HepG2 (cell line): Measurements from ENCODE around the gene TMC8. TPM values are rescaled to one million over a fixed set of nuclear protein-coding genes. Genes with fewer than 3 reads are reported as not detected.
A peak's percentile ranks its signal among the peaks of the same experiment; 100 is the strongest.

Experiments
- ATM ChIP-seq: fragments of 450-650 bp; IDR thresholded peaks from 2 replicates; pipeline ENCODE4 v1.7.1; 2017; ENCODE audit warnings: mild to moderate bottlenecking, borderline replicate concordance
- EHMT2 ChIP-seq: fragments of 200-600 bp; sonication (generic); IDR thresholded peaks from 2 replicates; pipeline ENCODE4 v1.7.0; 2017; ENCODE audit warnings: antibody characterized with exemption, low read depth, low read length, borderline replicate concordance
- ERF ChIP-seq: IDR thresholded peaks from 2 replicates; pipeline ENCODE4 v1.6.1; 2018; ENCODE audit warnings: missing biosample characterization, missing genetic modification reagents
- KDM6A ChIP-seq: IDR thresholded peaks from 2 replicates; pipeline ENCODE4 v1.6.1; 2016; ENCODE audit warnings: low read depth
- NR3C1 ChIP-seq: sonication (generic); formaldehyde crosslinking; IDR thresholded peaks from 2 replicates; pipeline ENCODE4 v1.4.0; 2020; ENCODE audit warnings: missing genetic modification reagents
- PATZ1 ChIP-seq: sonication (generic); formaldehyde crosslinking; IDR thresholded peaks from 2 replicates; pipeline ENCODE4 v1.4.0; 2020; ENCODE audit warnings: missing genetic modification reagents
- SKI ChIP-seq: fragments of 450-650 bp; IDR thresholded peaks from one replicate; pipeline ENCODE4 v1.6.1; 2018; ENCODE audit warnings: mild to moderate bottlenecking; ENCODE audit not compliant: partially characterized antibody
- TEAD3 ChIP-seq: optimal IDR thresholded peaks from 2 replicates; pipeline ENCODE3; 2016; ENCODE audit warnings: borderline replicate concordance
- TFDP1 ChIP-seq: IDR thresholded peaks from 2 replicates; pipeline ENCODE4 v1.6.1; 2016; ENCODE audit warnings: missing compliant biosample characterization, missing genetic modification reagents, borderline replicate concordance
- THAP11 ChIP-seq: IDR thresholded peaks from 2 replicates; pipeline ENCODE4 v1.6.1; 2016; ENCODE audit warnings: missing biosample characterization, missing genetic modification reagents
- TSC22D2 ChIP-seq: sonication (generic); formaldehyde crosslinking; IDR thresholded peaks from 2 replicates; pipeline ENCODE4 v1.5.1; 2020; ENCODE audit warnings: missing genetic modification reagents, mild to moderate bottlenecking, borderline replicate concordance
- ZFP36L1 ChIP-seq: sonication (generic); formaldehyde crosslinking; IDR thresholded peaks from 2 replicates; pipeline ENCODE4 v1.8.0; 2022; ENCODE audit warnings: mild to moderate bottlenecking, missing genetic modification reagents, moderate library complexity
- ZNF501 ChIP-seq: sonication (generic); formaldehyde crosslinking; IDR thresholded peaks from 2 replicates; pipeline ENCODE4 v1.5.1; 2020; ENCODE audit warnings: mild to moderate bottlenecking, moderate library complexity, missing genetic modification reagents
- ZNF609 ChIP-seq: sonication (generic); formaldehyde crosslinking; IDR thresholded peaks from 2 replicates; pipeline ENCODE4 v1.4.0; 2020; ENCODE audit warnings: mild to moderate bottlenecking, missing genetic modification reagents, borderline replicate concordance
- ZNF646 ChIP-seq: sonication (generic); formaldehyde crosslinking; IDR thresholded peaks from 2 replicates; pipeline ENCODE4 v1.9.0; 2021; ENCODE audit warnings: mild to moderate bottlenecking, missing genetic modification reagents
- polyA plus RNA-seq, 8 experiments: library from polyadenylated mRNA; depleted of rRNA in 3 of 8; stranded (reverse) in 7 of 8; unstranded in 1 of 8; fragments of >200 nt; fragmentation: Illumina TruSeq in 4 of 8; extraction: Trizol in 4 of 8; gene quantifications; 2 replicates each; pipeline versions ENCODE4 v1.2.1 to v1.2.3, GENCODE V29; 2011 to 2016; ENCODE audit warnings: low read depth in 4 of 8, missing spikeins in 1 of 8, mixed read lengths in 1 of 8; ENCODE audit not compliant: insufficient read depth in 1 of 8
- total RNA-seq, 5 experiments: library from RNA; depleted of rRNA; stranded (reverse); fragments of >200 nt; fragmentation: Illumina TruSeq; extraction: Trizol; gene quantifications; 2 replicates each; pipeline ENCODE4 v1.2.3, GENCODE V29; 2016; ENCODE audit warnings: low read depth in 1 of 5

TMC8 gene
- total and polyA plus RNA-seq, 2 of the 13 experiments (the other 11 are each of a cell fraction or from before 2014, with no cell fraction given) = 0.53 to 7.8 TPM

GRCh38 chr17:78127888-78128550 is 2.6 kb upstream of the TMC8 start (continued):
- no peak for TF ChIP-seq KDM6A (CRISPR knock-in tag)
- no peak for TF ChIP-seq EHMT2
- TF ChIP-seq SKI = no peak
- TF ChIP-seq ATM = no peak
- TF ChIP-seq PATZ1 (CRISPR knock-in tag) = peak; percentile 91
- no peak for TF ChIP-seq ERF (CRISPR knock-in tag)
- no peak for TF ChIP-seq ZNF646 (CRISPR knock-in tag)
- no peak for TF ChIP-seq NR3C1 (CRISPR knock-in tag)
- TF ChIP-seq ZNF501 (CRISPR knock-in tag) = 0 out of 2 replicates have a peak, but pooled peaks have one; percentile 1
- TF ChIP-seq TFDP1 (CRISPR knock-in tag) = no peak
- no peak for TF ChIP-seq THAP11 (CRISPR knock-in tag)
- TF ChIP-seq ZNF609 = no peak
- no peak for TF ChIP-seq TSC22D2 (CRISPR knock-in tag)
- no peak for TF ChIP-seq TEAD3 (CRISPR knock-in tag)
- no peak for TF ChIP-seq ZFP36L1 (CRISPR knock-in tag)
